HG03045 (cell line): Measurements from ENCODE around the gene OR4N5.
"Not testable (repeated sequence)": the region's sequence is repeated elsewhere in the genome, so short reads cannot be mapped to it uniquely, and the experiment has no call there.

Source experiments
- ATAC-seq: cut with Tn5 transposase; IDR thresholded peaks from one replicate; pipeline ENCODE4 v1.9.1; 2021; ENCODE audit warnings: mild to moderate bottlenecking, moderate library complexity; ENCODE audit not compliant: unreplicated experiment

Gene OR4N5

GRCh38 chr14:20138520-20138919 lies at the start of gene OR4N5:
TSS of gene OR4N5 (plus strand) at chr14:20138820. CDS start at chr14:20143736, 4,916 bp downstream.
- no peak for ATAC-seq

- no peak for ATAC-seq
Measured at GRCh38 chr14:20092050-20092449, 46.6 kb upstream of the OR4N5 start.

GRCh38 chr14:20093442-20093841 lies 45.2 kb upstream of the OR4N5 start:
- no peak for ATAC-seq

- not testable (repeated sequence) for ATAC-seq
Measured at GRCh38 chr14:20098926-20099770, 39.5 kb upstream of the OR4N5 start.

- ATAC-seq = no peak
Measured at GRCh38 chr14:20110438-20110837, 28.2 kb upstream of the OR4N5 start, which contains the start of gene OR4K17. TSS of gene OR4K17 (plus strand) at chr14:20110739. CDS start at chr14:20117500, 6,761 bp downstream.

- no peak for ATAC-seq
Measured at GRCh38 chr14:20112321-20112720, 26.3 kb upstream of the OR4N5 start.

- no peak for ATAC-seq
Measured at GRCh38 chr14:20116748-20117147, 21.9 kb upstream of the OR4N5 start.

GRCh38 chr14:20118795-20119194 lies 19.8 kb upstream of the OR4N5 start:
- ATAC-seq = no peak

GRCh38 chr14:20143911-20144310 lies 5.3 kb downstream of the OR4N5 start:
- ATAC-seq = no peak

GRCh38 chr14:20144820-20145219 lies 6.2 kb downstream of the OR4N5 start:
- no peak for ATAC-seq

GRCh38 chr14:20164462-20164861 lies 25.8 kb downstream of the OR4N5 start:
- ATAC-seq = no peak

- no peak for ATAC-seq
Measured at GRCh38 chr14:20167091-20167490, 28.5 kb downstream of the OR4N5 start.

GRCh38 chr14:20169852-20170251 lies 31.2 kb downstream of the OR4N5 start:
- not testable (repeated sequence) for ATAC-seq

- ATAC-seq = not testable (repeated sequence)
Measured at GRCh38 chr14:20174205-20174604, 35.6 kb downstream of the OR4N5 start.

GRCh38 chr14:20176330-20176729 lies 37.7 kb downstream of the OR4N5 start:
- no peak for ATAC-seq

- ATAC-seq = no peak
Measured at GRCh38 chr14:20177433-20177974, 38.9 kb downstream of the OR4N5 start.

- ATAC-seq = no peak
Measured at GRCh38 chr14:20179218-20179617, 40.6 kb downstream of the OR4N5 start.

GRCh38 chr14:20179880-20180279 lies 41.3 kb downstream of the OR4N5 start:
- ATAC-seq = no peak

GRCh38 chr14:20180486-20180885 lies 41.9 kb downstream of the OR4N5 start:
- no peak for ATAC-seq

GRCh38 chr14:20184181-20184580 lies 45.6 kb downstream of the OR4N5 start:
- ATAC-seq = no peak

- ATAC-seq = no peak
Measured at GRCh38 chr14:20190596-20190995, 52.0 kb downstream of the OR4N5 start, which contains the start of gene OR11G2. TSS of gene OR11G2 (plus strand) at chr14:20190896. CDS start at chr14:20197438, 6,542 bp downstream.

GRCh38 chr14:20191396-20191795 lies 52.8 kb downstream of the OR4N5 start:
- ATAC-seq = no peak
